ENCODE results near the gene GUCY1A1.

DNA sequence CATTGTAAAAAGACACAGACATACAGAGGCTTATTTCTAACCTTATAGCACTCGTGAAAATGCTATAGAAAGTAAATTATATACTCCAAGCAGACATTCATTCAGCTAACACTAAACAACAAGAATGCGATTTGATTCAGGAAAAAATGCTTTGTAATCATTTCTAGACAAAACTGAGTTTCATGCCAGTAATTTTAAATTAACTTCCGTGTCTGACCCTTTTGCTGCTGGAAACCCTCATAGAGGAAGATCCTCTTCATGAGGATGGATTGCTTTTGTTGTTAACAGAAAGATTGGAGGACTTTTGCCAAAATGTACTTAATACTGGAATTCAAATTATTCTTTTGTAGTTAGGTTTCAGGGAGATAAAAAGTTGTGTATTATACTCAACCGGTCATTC is 43.3 kb downstream of the GUCY1A1 start:
- TF ChIP-seq, protein P1, sequence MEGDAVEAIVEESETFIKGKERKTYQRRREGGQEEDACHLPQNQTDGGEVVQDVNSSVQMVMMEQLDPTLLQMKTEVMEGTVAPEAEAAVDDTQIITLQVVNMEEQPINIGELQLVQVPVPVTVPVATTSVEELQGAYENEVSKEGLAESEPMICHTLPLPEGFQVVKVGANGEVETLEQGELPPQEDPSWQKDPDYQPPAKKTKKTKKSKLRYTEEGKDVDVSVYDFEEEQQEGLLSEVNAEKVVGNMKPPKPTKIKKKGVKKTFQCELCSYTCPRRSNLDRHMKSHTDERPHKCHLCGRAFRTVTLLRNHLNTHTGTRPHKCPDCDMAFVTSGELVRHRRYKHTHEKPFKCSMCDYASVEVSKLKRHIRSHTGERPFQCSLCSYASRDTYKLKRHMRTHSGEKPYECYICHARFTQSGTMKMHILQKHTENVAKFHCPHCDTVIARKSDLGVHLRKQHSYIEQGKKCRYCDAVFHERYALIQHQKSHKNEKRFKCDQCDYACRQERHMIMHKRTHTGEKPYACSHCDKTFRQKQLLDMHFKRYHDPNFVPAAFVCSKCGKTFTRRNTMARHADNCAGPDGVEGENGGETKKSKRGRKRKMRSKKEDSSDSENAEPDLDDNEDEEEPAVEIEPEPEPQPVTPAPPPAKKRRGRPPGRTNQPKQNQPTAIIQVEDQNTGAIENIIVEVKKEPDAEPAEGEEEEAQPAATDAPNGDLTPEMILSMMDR (IDR thresholded peaks at IDR 0.05): no peak
- TF ChIP-seq POLR2A (IDR thresholded peaks at IDR 0.05; ENCODE audit: low read depth): no peak

Data from esophagus muscularis mucosa (tissue), 3 donors.